Stimulated activated CD4-positive, alpha-beta T cell treated with anti-CD3 and anti-CD28 coated beads, Interleukin-12 subunit alpha, Interleukin-12 subunit beta, amount 100 ng/mL, for 4 hours (primary cell): ENCODE measurements around the gene FGF4.

Experiments used
- DNase-seq: peaks from one replicate; pipeline ENCODE4 v3.0.0-alpha.2; 2020

FGF4 gene

DNA sequence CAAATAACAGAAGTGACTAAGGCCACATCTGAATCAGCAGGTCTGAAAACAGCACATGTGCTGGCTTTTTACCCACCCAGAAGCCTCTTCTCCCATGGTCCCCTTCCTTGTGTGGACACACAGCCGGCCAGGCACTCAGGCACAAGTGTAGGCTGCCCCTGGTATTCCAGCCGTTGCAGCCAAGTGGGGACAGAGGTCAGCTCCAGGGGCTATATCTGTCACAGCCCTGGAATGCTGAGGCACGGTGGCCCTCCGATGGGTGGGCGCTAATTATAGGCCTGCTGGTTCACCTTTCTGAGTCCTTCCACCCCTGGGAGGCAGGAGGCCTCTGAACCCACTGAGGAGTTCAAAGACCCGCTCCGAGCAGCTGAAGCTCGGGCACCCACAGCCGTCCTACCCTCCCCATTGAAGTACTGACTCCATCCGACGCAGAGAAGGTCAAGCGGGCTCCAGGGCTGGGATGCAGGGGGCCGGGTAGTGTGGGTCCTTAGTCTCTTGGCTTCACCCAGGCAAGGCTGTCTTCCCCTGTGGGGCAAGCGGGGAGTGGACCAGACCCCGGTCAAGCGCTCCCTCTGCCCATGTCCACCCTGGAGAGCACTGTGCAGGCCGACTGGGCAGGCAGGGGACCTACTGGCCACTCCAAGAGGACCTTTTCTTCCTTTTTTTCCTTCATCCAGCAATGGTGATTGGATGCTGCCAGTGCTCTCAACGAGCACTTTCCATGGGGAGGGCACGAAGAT lies 29.8 kb upstream of the FGF4 start:
- DNase-seq: no peak

DNA sequence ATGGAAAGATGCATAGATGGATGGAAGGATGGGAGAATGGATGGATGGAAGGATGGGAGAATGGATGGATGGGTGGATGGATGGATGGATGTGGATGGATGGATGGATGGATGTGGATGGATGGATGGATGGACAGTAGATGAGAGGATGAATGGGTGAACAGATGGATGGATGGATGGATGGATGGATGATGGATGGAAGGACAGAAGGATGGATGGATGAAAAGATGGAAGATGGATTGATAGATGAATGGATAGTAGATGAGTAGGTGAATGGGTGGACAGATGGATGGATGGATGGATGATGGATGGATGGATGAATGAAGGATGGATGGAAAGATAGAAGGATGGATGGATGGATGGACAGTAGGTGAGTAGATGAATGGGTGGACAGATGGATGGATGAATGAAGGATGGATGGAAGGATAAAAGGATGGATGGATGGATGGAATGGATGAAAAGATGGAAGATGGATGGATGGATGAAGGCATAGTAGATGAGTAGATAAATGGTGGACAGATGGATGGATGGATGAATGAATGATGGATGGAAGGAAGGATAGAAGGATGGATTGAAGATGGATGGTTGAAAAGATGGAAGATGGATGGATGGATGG lies 28.6 kb upstream of the FGF4 start:
- DNase-seq: no peak

DNA sequence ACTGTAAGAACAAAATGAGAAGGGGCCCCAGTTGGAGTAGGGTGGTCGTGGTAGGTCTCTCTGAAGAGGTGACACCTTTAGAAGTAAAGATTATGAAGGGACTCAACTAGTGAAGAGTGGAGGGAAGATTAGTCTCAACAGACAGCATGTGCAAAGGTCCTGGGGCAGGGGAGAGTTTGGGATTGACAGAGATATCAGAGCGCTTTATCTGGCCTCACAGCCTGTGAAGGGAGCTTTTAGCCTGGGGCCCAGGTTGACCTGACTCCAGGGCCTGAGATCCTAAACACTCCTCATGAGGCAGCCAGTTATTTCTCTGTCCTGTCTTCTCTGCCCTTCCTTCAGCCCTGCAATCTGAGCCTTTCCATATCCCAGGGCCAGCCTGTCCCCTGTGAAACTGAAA lies 27.9 kb upstream of the FGF4 start:
- DNase-seq: no peak

DNA sequence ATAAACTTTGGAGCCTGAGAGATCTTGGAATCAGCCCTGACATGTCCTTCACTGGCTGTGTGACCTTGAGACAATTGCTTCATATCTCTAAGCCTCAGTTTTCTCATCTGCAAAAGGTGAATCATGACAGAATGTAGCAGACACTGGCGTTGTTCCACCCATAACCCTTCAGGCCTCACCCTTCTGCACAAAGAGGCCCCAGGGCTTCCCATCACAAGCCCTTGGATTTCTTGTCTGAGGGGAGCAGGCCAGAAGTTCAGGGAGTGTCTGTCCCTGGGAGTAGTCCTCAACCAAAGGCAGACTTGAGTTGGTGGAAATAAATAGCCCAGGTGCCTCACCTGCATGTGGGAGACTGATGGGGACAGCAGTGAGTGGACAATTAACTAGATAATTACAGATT lies 27.4 kb upstream of the FGF4 start:
- no peak for DNase-seq

DNA sequence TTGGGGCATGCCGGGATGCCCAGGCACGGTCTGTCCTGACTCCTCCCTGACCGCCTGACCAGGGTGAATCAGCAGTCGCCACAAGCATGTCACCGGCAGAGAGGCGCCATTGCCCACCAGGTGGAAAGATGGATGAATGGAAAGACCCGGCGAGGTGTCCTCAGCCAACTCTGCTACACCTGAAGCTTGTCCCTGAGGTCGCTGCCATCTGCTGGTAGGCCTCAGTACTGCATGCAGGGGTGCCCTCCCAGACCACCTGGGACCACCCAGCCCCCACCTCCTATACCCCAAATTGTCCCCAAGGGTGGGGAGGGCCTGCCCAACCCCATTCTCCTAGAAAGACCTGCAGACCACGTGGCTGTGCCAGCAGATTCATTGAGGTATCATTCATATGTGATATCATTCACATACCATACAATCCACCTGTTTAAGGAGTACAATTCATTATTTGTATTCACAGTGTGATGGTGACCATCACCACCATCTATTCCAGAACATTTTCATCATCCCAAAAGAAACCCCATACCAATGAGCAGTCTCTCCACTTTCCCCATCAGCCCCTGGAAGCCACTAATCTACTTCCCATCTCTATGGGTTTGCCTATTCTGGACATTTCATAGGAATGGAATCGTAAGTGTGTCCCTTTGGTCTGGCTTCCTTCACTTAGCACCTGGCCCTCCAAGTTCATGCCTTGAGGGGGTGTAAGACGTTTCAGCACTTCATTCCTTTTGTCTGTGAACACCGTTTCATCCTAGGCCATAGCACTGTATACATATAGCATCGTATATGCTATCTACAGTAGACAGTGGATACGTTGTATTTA lies 26.6 kb upstream of the FGF4 start:
- DNase-seq: peak; percentile 28

DNA sequence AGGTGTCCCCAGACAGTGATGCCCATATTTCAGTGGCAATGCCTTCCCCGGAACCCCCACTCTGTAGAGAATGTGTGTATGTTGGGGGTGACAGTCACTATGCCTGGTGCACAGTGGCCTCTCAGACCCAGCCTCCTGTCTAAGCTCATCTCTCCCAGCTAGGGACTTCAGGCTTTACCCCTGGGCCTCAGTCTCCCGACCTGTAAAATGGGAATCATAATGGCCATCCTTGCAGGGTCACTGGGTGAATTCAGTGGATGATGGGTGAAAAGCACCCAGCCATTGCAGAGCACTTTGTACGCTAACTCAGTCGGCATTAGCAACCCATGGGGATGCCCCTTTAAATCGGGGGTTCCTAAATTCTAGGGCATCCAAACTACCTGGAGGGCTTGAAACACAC lies 25.1 kb upstream of the FGF4 start:
- no peak for DNase-seq

DNA sequence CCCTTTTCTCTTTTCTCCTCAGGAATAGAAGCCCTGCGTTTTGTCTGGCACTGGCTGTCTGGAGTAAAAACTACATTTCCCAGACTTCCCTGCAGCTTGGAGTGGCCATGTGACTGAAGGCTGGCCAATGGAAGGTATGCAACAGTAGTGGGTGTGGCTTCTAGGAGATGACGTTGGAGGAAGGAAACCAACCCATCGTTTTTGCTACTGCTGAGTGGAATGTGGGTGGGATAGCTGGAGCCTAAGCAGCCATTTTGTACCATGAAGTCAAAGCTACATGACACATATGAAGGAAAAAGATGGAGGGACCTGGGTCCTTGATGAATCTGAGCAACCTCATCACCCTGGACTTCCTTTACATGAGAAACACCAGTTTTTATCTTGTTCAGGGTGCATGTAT lies 24.4 kb upstream of the FGF4 start:
- DNase-seq: no peak

DNA sequence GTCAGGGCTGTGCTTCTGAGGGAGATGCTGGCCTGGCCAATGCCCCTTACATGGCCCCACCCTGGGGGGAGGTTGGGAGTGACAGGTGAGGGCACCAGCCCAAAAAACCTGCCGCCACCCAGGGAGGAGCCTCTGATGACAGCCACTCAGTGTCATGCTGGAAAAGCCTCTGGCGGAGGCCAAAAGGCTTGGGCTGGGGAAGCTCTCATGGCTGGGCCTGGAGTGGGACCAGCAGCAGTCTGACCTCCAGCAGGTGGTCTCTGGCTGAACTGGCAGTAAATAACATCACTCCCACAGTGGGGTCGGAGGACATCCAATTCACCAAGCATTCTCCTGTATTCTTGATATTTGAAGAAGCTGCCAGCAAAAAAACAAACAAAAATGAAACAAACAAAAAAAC lies 24.0 kb upstream of the FGF4 start:
- no peak for DNase-seq

DNA sequence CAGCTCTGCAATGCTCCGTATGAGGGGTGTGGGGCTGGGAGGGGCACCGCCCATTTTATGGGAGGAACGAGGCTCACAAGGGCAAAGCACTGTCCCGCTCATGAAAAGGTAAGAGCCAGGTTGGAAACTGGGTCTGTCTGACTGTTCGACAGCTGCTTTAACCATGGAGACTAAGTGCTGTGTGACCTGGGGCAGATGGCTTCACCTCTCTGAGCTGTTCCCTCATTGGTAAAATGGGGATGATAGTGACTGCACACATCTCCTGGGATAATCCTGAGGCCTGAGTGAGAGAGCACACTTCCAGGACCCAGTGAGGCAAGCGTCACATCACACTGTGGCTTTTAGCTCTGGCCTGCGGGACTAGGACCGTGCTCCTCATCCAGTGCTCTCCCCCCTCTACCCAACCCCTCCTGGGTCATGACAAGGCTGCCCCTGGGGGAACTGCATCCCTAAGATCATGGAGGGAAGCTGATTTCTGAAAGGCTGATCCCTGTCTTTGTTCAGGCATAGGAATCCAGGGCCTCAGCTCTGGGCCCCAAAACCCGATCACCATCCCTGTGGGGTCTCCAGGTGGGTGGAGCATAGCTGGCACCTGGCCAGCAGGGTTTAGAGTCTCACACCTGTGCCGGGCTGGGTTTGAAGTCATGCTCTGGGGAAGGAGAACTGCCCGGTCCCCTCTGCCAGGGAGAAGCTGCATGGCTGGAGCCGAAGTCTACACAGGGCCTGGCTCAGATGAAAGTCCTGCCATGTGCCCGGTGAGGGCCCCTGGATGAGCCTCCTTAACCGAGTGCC lies 22.8 kb upstream of the FGF4 start:
- no peak for DNase-seq

DNA sequence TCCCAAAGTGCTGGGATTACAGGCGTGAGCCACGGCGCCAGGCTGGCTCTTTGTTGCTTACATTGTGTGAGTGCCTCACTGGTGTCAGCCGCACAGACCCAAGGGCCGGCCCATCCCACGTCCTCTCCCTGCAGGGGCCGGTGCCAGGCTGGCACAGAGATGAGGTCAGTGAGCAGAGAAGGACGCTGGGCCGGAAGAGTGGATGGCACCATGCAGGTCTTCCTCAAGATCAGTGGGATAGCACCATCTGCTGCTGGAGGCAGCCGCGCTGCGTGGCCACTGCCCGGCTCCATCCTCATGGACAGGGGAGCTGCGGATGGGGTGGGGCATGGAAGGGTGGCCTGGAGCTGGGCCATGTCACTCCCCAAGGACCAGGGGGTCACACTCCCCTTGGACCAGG lies 22.0 kb upstream of the FGF4 start:
- DNase-seq: no peak

DNA sequence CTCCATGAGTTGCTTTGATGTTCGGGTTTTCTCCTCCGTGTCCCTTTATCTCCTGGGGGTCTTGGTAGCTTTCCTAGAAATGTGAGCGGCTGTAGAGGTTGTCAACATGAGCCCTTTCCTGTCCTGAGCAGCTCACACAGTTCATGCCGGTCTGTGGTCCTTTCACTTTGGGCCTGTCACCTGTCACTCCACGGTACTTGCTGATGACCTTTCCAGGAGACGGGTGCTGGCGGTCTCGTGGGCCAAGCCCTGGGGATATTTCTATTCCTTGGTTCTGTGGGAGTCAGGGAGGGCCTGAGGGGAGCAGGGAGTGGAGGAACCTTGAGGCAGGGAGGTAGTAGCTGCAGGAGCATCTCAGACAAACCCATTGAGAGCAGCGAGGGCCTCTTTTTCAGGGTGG lies 20.9 kb upstream of the FGF4 start:
- no peak for DNase-seq

DNA sequence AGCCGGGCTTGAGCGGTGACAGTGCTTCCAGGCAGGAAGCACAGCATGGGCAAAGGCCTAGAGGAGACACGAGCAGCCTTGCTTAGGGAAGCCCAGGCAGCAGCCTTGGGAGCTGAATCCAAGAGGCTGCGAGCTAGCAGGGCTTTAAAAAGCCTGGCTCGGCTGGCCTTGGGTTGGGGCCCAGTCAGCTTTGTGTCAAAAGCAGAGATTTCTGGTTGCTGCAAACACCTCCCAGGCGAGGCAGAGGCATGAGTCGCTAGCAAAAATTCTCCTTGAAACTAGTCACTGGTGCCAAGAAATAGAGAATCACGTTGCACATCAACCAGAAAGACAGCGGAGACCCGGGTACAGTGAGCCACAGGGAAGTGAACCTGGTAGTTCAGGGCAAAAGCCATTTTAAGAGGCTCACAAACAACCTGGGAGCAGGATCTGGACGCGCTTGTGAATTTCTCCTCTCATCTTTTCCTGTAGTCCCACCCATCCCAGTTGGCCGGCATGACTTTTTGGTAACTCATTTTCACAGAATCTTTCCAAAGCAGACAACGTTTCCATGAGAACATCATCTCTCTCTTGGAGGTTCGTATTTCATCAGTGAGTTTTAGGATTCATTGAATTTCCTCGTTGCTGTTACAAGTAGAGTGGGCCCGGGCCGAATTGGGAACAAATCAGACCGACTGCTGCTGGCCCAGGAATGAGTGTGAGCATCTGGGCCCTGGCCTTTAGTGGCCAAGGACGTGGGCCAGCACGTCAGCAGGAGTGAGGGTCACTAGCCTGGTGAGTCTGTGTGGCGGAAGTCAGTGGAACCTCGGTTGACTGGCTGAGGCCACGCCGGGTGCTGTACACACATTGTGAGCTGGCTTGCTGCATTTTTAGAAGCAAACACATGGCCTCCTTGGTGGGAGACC lies 16.4 kb upstream of the FGF4 start:
- no peak for DNase-seq

DNA sequence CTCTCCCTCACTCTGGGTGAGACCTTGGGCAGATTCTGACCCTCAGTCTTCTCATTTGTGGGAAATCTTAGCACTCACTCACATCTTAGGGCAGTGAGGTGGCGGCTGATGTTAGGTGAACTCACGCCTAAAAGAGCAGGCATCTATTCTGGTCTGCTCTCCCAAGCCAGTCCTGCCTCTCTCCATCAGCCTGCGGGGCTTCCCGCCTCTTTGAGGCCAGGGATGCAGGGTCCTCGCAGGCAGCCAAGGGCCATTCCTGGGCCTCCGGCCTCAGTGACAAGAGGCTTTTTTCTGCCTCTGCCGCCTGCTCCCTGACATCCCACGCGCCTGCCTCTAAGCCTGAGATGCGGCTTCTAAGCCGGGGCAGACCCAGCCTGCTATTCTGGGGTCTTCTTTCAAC lies 13.8 kb upstream of the FGF4 start:
- DNase-seq: no peak

DNA sequence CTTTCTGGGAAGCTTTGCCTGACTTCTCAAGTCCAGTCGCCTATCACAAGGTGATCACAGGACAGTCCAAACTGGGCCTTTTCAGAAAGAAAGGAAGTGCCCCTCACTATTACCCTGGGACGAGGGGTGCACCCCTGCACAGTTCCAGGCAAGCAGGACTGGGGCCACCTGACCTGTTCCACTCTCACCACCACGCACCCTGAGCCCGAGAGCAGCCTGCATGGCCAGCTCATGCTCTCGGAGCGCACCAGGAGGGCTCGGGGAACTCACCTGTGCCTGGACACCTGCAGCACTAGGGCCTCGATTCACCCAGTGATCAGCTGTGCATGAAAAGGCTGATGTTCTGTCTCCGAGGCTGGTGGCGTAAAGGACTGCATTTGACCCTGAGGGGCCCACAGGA lies 12.8 kb upstream of the FGF4 start:
- no peak for DNase-seq

DNA sequence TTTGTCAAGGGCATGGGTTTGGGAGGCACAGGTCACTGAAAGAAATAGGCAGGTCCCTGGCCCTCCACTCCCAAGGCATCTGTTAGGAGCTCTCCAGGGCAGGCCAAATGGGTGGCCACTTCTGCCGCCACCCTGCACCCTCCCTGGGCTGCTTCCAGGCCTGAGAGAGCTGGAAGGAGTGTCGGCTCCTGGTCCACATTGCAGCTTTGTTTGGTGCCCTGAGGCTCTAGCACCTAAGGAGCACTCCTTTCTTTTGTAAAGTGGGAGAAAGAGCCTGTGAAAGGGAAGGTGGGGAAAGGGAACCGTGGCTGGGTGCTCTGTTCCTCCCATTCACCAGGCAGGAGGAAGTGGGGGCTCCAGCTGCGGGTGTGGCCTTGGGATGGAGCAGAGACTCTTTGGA lies 12.3 kb upstream of the FGF4 start:
- DNase-seq: no peak

DNA sequence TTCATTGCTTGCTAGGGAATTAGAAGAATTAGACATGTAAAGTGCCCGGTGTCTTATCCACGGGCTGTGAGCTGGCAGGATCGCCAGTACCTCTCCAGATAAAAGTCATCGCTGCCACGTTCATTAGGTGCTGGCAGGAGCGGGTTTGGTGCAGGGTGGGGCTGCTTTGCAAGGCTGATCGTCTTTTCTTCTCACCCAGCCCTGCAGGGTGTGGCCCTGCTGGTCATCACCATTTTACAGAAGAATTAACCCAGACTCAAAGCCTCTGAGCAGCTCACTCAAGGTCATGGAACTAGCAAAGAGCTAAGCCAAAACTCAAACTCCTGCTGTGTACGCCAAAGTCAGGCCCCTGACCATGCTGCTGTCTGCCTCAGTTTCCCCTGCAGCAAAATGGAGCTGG lies 6.1 kb upstream of the FGF4 start:
- no peak for DNase-seq

DNA sequence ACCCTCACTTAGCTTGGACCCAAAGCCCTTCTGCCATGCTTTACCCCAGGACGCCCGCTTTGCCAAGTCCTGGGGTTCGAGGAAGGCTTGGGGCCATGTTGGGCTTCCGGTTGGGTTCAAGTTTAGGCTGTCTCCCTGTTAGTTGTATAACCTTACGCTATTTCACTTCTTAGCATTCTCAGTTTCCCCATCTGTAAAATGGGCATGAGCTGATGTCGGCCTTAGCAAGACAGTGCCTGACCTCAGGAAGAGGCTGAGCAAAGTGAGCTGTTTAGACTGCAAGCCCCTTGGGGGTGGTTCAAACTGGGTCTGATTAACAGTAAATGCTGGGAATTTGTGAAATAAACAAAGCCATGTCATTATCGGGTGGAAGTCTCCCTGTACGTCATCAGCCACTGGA lies 3.2 kb upstream of the FGF4 start:
- no peak for DNase-seq

DNA sequence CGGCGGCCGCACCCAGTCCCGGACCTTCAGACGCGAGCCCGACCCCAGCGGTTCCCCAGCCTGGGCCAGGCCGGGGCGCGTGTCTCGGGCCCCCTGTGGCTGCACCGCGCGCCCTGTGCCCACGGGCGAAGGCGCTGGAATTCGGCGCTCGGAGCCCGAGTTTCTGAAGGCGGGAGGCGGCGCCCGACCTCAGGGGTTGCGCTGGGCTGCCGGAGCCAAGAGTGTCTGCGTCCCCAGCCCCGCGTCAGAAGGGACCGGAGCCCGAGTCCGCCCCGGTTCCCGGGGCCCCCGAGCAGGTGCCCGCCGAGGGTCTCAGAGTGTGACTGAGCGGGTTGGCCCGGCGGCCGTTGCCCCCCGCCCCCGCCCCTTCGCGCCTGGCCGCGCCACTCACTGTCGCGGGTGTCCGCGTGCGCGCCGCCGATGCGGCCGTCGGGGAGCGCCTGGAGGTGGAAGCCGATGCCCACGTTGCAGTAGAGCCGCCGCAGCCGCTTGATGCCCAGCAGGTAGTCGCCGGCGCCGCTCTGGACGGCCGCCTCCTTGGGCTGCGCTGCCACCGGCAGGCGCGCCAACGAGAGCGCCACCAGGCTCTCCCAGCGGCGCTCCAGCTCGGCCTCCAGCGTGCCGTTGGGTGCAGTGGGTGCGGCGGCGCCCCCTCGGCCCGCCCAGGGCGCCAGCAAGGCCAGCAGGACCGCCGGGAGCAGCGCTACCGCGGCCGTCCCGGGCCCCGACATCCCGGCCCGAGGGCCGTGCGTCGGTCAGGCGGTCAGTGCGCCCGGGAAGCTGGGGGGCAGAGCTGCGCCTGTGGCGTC lies 583 bp downstream of the FGF4 start:
- DNase-seq: no peak

DNA sequence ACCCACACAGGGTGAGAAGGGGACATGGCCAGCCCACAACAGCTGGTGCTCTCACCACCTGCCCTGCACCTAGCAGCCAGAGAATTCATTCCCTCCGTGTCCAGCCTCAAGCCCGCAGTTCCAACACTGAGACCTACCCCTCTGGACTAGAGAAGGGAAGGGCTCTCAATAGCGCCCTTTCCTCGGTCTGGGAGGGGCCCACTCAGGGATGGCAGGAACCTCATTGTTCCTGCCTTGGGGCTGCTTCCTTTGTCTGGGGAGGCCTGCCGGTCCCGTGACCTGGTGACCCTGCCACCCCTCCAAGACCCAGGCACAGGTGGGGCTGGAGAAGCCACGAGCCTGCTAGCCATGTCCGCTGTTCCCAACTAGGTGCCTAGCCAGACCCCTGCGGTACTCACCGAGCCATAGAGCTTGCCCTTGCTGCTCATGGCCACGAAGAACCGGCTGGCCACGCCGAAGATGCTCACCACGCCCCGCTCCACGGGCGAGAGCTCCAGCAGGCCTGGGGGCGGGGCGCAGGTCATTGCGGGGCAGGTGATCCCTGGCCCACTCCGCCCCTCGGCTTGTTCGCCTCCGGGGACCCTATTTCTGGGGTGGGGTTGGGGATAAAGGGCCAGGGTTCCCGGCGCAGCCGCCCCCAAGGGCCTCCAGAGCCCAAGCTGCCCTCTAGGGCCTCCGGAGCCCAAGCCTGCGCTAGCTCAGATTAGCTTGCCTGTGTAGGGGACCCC lies 1.4 kb downstream of the FGF4 start:
- DNase-seq: no peak

DNA sequence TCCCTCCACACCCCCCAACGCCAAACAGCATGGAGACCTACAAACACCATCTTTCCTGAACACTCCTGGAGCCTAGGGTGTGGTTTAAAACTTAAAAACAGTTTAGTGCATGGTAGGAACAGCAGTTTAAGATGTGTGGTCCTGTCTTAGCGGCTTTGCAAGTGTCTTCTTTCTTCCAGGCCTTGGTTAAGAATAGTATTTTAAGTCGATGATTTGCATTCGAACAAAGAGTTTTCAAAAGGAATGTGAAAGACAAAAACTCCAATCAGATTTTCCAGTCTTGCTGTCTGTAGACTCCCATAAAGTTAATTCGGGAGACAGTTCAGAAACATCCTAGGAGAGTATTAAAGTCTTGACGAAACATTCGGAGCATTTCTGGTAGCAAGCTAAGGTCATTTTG lies 3.7 kb downstream of the FGF4 start:
- DNase-seq: no peak

DNA sequence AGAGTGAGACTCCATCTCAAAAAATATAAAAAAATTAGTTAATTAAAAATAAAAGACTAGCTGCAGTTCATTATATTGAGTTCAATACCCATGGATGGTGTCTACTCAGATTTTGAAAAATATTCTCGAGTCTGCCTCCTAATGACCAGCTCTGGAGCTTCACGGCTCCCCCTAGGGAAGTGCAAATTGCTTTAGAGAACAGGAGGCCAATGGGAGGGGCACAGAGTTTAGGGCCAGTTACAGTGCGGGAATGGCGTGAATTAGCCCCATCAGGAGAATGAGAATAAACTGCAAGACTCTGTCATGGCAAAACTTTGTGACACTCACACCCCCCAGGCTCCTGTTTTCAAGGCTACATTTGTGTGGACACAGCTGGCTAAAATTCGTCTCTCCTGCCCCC lies 4.6 kb downstream of the FGF4 start:
- DNase-seq: no peak
